ENCODE measurements around the gene ZNF592. TPM values are rescaled to one million over a fixed set of nuclear protein-coding genes. Genes with fewer than 3 reads are reported as not detected.

The ZNF592 gene
- total RNA-seq, 1 experiment from 2014 or later = 34.6 TPM

DNA sequence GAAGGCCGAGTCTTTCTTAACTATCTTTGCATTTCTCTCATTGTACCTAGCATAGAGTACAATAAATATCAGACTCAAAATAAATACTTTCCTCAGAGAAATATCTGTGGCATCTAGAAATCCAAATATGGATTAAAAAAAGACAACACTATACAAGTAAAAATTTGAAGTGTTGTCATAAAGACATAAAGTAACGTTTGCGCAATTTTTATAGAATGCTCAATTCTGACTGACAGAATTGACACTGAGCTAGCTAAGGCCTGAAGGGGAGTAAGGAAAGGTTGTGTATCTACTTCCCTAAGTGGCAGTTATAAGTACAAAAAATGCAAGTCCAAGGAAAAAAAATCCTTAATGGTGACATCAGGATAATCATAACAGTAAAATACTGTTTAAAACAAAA is 33.6 kb upstream of the ZNF592 start:
- no peaks in the 10 kb centered on the region for H3K27me3 ChIP-seq (ENCODE audit: insufficient read depth, low read length)
- WGBS (ENCODE audit: extremely low coverage, insufficient read length, low lambda C conversion rate) = no CpG with 5 or more reads among the region's 3 CpGs
- no peak overlapping the region for H3K56ac ChIP-seq (ENCODE audit: insufficient read length, low read depth, low read length)
- H3K18ac ChIP-seq (ENCODE audit: insufficient read length, low read depth, low read length) = no peak overlapping the region
- H3K4me1 ChIP-seq (ENCODE audit: insufficient read depth, low read length) = no peaks in the 10 kb centered on the region
- no peak overlapping the region for H3K14ac ChIP-seq (ENCODE audit: insufficient read depth, low read length)
- H3K23ac ChIP-seq (ENCODE audit: insufficient read length, low read depth, low read length) = no peak overlapping the region
- Mint-ChIP-seq H3K9me3 (peaks cover 0 to 3% of the 10 kb centered on the region in 2 experiments; a peak in 1 of 5 replicates), H3K36me3 (ENCODE audit: insufficient read depth in 1 of 3, low read depth in 3 of 3) (peaks cover 9 to 30% (median 10%) of the 10 kb centered on the region in 3 experiments), H3K27ac (peak overlapping the region in 2 of 3 experiments; percentile 98 to 99; a peak in 3 of 7 replicates), H3K4me3 (peak overlapping the region; percentile 91 to 99), H3K4me1 (peaks cover 16% of the 10 kb centered on the region in 2 experiments), H3K27me3 (ENCODE audit: low read depth) (no peaks in the 10 kb centered on the region)
- H2AK5ac ChIP-seq (ENCODE audit: insufficient read length, low read length) = no peak overlapping the region
- no peak overlapping the region for H2AFZ ChIP-seq (ENCODE audit: low read length)
- TF ChIP-seq, protein P1, sequence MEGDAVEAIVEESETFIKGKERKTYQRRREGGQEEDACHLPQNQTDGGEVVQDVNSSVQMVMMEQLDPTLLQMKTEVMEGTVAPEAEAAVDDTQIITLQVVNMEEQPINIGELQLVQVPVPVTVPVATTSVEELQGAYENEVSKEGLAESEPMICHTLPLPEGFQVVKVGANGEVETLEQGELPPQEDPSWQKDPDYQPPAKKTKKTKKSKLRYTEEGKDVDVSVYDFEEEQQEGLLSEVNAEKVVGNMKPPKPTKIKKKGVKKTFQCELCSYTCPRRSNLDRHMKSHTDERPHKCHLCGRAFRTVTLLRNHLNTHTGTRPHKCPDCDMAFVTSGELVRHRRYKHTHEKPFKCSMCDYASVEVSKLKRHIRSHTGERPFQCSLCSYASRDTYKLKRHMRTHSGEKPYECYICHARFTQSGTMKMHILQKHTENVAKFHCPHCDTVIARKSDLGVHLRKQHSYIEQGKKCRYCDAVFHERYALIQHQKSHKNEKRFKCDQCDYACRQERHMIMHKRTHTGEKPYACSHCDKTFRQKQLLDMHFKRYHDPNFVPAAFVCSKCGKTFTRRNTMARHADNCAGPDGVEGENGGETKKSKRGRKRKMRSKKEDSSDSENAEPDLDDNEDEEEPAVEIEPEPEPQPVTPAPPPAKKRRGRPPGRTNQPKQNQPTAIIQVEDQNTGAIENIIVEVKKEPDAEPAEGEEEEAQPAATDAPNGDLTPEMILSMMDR (conservative IDR thresholded peaks at IDR 0.05) = no peak
- H3K27ac ChIP-seq (ENCODE audit: insufficient read length, low read depth, low read length) = no peak overlapping the region
- no peak overlapping the region for H2BK15ac ChIP-seq (ENCODE audit: low read depth, low read length)
- no peaks in the 10 kb centered on the region for H4K20me1 ChIP-seq (ENCODE audit: control insufficient read depth, insufficient read depth, insufficient read length)
- peak overlapping the region; percentile 93 for H3K9ac ChIP-seq (ENCODE audit: extremely low read depth, insufficient read length, low read length)
- DNase-seq = no peak
- no peak overlapping the region for H4K91ac ChIP-seq (ENCODE audit: insufficient read length, low read depth, low read length)
- H2BK20ac ChIP-seq (ENCODE audit: low read depth, low read length, poor library complexity, severe bottlenecking) = no peak overlapping the region
- H3K23me2 ChIP-seq (ENCODE audit: insufficient read length, low read depth, low read length, poor library complexity, severe bottlenecking) = peaks cover 4% of the 10 kb centered on the region
- no peak overlapping the region for H2BK12ac ChIP-seq (ENCODE audit: insufficient read length, low read depth, low read length)
- H3K4me2 ChIP-seq (ENCODE audit: insufficient read depth, insufficient read length, low read length) = peak overlapping the region; percentile 93
- peaks cover 10% of the 10 kb centered on the region for H3K79me1 ChIP-seq (ENCODE audit: insufficient read depth, low read depth, low read length, poor library complexity, severe bottlenecking)
- H3T11ph ChIP-seq (ENCODE audit: low read length) = no peak overlapping the region
- no peaks in the 10 kb centered on the region for H3K9me3 ChIP-seq (ENCODE audit: control insufficient read depth, low read depth, low read length)
- H4K5ac ChIP-seq (ENCODE audit: insufficient read length, low read depth, low read length) = no peak overlapping the region
- no peak overlapping the region for H2BK120ac ChIP-seq (ENCODE audit: low read depth, low read length, poor library complexity, severe bottlenecking)
- no peak overlapping the region for H3K4ac ChIP-seq (ENCODE audit: low read depth, low read length)
- H3K79me2 ChIP-seq (ENCODE audit: insufficient read depth, low read length) = peaks cover 24% of the 10 kb centered on the region; the same call in 1 of the 2 replicates
- no peak overlapping the region for H2BK5ac ChIP-seq (ENCODE audit: insufficient read length, low read length)
- H4K8ac ChIP-seq (replicated peaks; ENCODE audit: insufficient read length, low read depth, low read length) = no peak overlapping the region

All from H9 (cell line).